Calu3 (cell line): ENCODE measurements around the gene GRAMD2B. TPM values are rescaled to one million over a fixed set of nuclear protein-coding genes. Genes with fewer than 3 reads are reported as not detected.

Experiments used
- BruUV-seq: library from RNA; stranded (reverse); fragments of 400-500 nt; replicated peaks from 2 replicates; lab custom pipeline; 2021; lab: Mats Ljungman, UMichigan
- CTCF ChIA-PET: fragments of 300-600 bp; sonication (Branson Sonifier 250); formaldehyde crosslinking; loops from one replicate; lab custom pipeline; 2022; ENCODE audit warnings: antibody characterized with exemption; lab: Charles Lee
- DNase-seq: peaks from one replicate; pipeline ENCODE4 v3.0.0; 2022
- H3K27ac Mint-ChIP-seq: one replicate; pipeline ENCODE4 v1.8.0; 2022; ENCODE audit warnings: mixed read lengths; ENCODE audit not compliant: unreplicated experiment
- H3K27me3 Mint-ChIP-seq: one replicate; pipeline ENCODE4 v1.8.0; 2022; ENCODE audit warnings: mixed read lengths; ENCODE audit not compliant: unreplicated experiment
- H3K36me3 Mint-ChIP-seq: one replicate; pipeline ENCODE4 v1.8.0; 2022; ENCODE audit warnings: mild to moderate bottlenecking, moderate library complexity, mixed read lengths; ENCODE audit not compliant: insufficient read depth, unreplicated experiment
- H3K4me1 Mint-ChIP-seq: one replicate; pipeline ENCODE4 v1.8.0; 2022; ENCODE audit warnings: mild to moderate bottlenecking, low read depth, mixed read lengths; ENCODE audit not compliant: unreplicated experiment
- H3K4me3 Mint-ChIP-seq: one replicate; pipeline ENCODE4 v1.8.0; 2022; ENCODE audit warnings: mild to moderate bottlenecking, low read depth, moderate library complexity, mixed read lengths; ENCODE audit not compliant: unreplicated experiment
- H3K9me3 Mint-ChIP-seq: one replicate; pipeline ENCODE4 v1.8.0; 2022; ENCODE audit warnings: low read depth, mixed read lengths; ENCODE audit not compliant: unreplicated experiment
- CTCF ChIP-seq: fragments of 200-600 bp; IDR thresholded peaks from one replicate; pipeline ENCODE4 v1.8.0; 2022; ENCODE audit warnings: antibody characterized with exemption; ENCODE audit not compliant: unreplicated experiment
- intact Hi-C: fragments of 100-400 bp; cut with micrococcal nuclease; formaldehyde crosslinking; loops from one replicate; pipeline ENCODE4 v1.10.0; 2022; ENCODE audit not compliant: unreplicated experiment
- total RNA-seq: library from RNA; stranded (reverse); gene quantifications from 2 replicates; pipeline ENCODE4 v1.2.3, GENCODE V29; 2022

Gene GRAMD2B
- total RNA-seq, 1 experiment from 2014 or later: 23.0 TPM

GRCh38 chr5:126389179-126389578 lies 34.0 kb upstream of the GRAMD2B start:
- no peak overlapping the region for H3K4me3 Mint-ChIP-seq
- no peak overlapping the region for H3K27ac Mint-ChIP-seq
- BruUV-seq: no TSS peak
- peaks cover 26% of the 10 kb centered on the region for H3K4me1 Mint-ChIP-seq
- CTCF ChIA-PET: no interaction called here
- H3K27me3 Mint-ChIP-seq: no peaks in the 10 kb centered on the region
- H3K9me3 Mint-ChIP-seq: no peaks in the 10 kb centered on the region
- peaks cover 5% of the 10 kb centered on the region for H3K36me3 Mint-ChIP-seq
- TF ChIP-seq CTCF: no peak
- DNase-seq: no peak
- intact Hi-C loops: no loop called here

- H3K4me1 Mint-ChIP-seq: peaks cover 22% of the 10 kb centered on the region
- CTCF ChIA-PET: no interaction called here
- BruUV-seq: no TSS peak
- no peaks in the 10 kb centered on the region for H3K27me3 Mint-ChIP-seq
- no peak for TF ChIP-seq CTCF
- no peak overlapping the region for H3K4me3 Mint-ChIP-seq
- intact Hi-C loops: no loop called here
- H3K27ac Mint-ChIP-seq: no peak overlapping the region
- DNase-seq: no peak
- H3K36me3 Mint-ChIP-seq: peaks cover 5% of the 10 kb centered on the region
- H3K9me3 Mint-ChIP-seq: no peaks in the 10 kb centered on the region
Measured at GRCh38 chr5:126390051-126390450, 33.2 kb upstream of the GRAMD2B start.

GRCh38 chr5:126391386-126391785 lies 31.8 kb upstream of the GRAMD2B start:
- H3K27ac Mint-ChIP-seq: no peak overlapping the region
- no peaks in the 10 kb centered on the region for H3K9me3 Mint-ChIP-seq
- no peaks in the 10 kb centered on the region for H3K36me3 Mint-ChIP-seq
- CTCF ChIA-PET: no interaction called here
- intact Hi-C loops: no loop called here
- peaks cover 10% of the 10 kb centered on the region for H3K4me1 Mint-ChIP-seq
- no TSS peak for BruUV-seq
- H3K4me3 Mint-ChIP-seq: no peak overlapping the region
- no peaks in the 10 kb centered on the region for H3K27me3 Mint-ChIP-seq
- no peak for DNase-seq
- no peak for TF ChIP-seq CTCF

- H3K27ac Mint-ChIP-seq: no peak overlapping the region
- peaks cover 7% of the 10 kb centered on the region for H3K9me3 Mint-ChIP-seq
Measured at GRCh38 chr5:126394211-126394788, 28.9 kb upstream of the GRAMD2B start.

More at GRCh38 chr5:126394211-126394788, 28.9 kb upstream of the GRAMD2B start:
- no peak overlapping the region for H3K4me3 Mint-ChIP-seq
- H3K4me1 Mint-ChIP-seq: peaks cover 10% of the 10 kb centered on the region
- CTCF ChIA-PET: interaction anchor here (0.6 to 0.7 kb wide), 2 partner anchors 21 to 81 kb away, joined by 3 to 5 read pairs; no protein-coding TSS in a partner anchor
- no peak for TF ChIP-seq CTCF
- no TSS peak for BruUV-seq
- no peaks in the 10 kb centered on the region for H3K36me3 Mint-ChIP-seq
- intact Hi-C loops: no loop called here
- no peaks in the 10 kb centered on the region for H3K27me3 Mint-ChIP-seq
- no peak for DNase-seq
